GM21528 (cell line): Measurements from ENCODE around the gene LEFTY2.
"Not testable (repeated sequence)": the region's sequence is repeated elsewhere in the genome, so short reads cannot be mapped to it uniquely, and the experiment has no call there.

Experiments
- ATAC-seq: cut with Tn5 transposase; IDR thresholded peaks from one replicate; pipeline ENCODE4 v1.9.1; 2021; ENCODE audit warnings: mild to moderate bottlenecking, moderate library complexity; ENCODE audit not compliant: unreplicated experiment, low FRiP score

LEFTY2 gene

DNA sequence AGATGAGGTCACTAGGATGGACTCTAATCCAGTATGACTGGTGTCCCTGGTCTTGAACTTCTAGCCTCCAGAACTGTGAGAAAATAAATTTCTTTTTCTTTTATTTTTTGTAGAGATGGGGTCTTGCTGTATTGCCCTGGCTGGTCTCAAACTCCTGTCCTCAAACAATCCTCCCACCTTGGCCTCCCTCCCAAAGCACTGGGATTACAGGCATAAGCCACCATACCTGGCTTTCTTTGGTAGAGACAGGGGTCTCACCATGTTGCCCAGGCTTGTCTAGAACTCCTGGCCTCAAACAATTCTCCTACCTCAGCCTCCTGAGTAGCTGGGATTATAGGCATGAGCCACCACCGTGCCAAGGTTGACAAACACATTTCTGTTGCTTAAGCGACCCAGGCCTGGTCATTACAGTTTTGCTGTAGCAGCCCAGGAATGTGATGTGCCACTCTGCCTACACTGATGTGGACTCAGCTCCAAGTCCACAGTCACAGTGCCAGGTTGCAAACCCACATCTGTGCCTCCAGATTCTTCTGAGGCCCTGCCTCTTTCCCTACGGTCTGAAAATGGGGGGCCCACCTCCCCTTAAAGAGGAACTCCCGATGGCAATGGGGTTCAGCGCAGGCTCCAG lies 32.9 kb downstream of the LEFTY2 start:
- no peak for ATAC-seq

DNA sequence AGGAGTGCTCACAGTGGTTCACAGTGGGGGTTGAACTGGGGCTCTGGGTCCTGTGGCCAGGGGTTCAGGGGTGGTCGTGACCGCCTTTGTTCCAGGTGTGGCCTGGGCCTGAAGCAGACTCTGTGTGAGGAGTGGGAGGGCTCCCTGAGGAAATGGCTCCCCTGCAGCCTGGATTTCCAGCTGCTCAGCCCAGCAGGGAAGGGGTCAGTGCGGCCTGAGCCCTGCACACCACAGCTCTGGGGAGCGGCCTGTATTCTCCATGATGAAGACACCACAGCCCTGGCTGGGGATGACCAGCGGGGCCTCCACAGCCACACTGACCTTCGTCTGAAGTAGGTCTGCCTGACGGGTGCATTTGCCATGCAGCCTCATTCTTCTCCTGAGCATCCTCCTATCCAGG lies 33.7 kb downstream of the LEFTY2 start:
- ATAC-seq = no peak

DNA sequence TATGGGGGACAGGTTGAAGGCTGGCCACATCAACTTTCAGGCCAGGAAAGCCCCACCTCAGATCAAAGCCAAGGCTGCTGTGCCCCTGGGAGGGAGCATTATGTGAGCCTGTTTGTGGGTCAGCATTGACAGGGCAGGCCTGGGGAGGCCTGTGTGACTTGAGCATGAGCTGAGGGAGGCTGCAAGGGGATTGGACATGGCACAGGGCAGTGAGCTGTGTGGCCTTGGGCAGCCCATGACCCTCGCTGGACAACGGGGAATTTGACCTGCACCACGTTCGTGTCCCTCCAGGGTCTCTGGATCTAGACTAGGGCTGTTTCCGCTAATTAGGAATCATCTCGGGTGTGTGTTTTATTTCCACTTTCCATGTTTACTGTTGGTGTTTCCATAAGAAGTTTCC lies 34.6 kb downstream of the LEFTY2 start:
- no peak for ATAC-seq

DNA sequence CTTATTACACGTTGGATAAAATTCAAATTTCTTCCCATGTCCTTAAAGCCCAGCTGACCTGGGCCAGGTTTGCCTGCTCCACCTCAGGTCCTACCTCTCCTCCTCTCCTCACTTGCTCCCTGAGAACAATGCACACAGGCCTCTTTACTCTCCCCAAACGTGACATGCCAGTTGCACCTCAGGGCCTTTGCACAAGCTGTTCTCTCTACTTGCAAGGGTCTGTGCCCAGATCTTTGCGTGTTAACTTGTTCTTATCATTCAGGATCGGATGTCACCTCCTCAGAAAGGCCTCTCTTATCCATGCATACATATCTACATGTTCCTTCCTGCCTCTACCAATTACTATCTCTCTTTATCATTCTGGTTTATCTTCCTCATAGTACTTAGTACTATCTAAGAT lies 37.4 kb downstream of the LEFTY2 start:
- ATAC-seq = no peak

DNA sequence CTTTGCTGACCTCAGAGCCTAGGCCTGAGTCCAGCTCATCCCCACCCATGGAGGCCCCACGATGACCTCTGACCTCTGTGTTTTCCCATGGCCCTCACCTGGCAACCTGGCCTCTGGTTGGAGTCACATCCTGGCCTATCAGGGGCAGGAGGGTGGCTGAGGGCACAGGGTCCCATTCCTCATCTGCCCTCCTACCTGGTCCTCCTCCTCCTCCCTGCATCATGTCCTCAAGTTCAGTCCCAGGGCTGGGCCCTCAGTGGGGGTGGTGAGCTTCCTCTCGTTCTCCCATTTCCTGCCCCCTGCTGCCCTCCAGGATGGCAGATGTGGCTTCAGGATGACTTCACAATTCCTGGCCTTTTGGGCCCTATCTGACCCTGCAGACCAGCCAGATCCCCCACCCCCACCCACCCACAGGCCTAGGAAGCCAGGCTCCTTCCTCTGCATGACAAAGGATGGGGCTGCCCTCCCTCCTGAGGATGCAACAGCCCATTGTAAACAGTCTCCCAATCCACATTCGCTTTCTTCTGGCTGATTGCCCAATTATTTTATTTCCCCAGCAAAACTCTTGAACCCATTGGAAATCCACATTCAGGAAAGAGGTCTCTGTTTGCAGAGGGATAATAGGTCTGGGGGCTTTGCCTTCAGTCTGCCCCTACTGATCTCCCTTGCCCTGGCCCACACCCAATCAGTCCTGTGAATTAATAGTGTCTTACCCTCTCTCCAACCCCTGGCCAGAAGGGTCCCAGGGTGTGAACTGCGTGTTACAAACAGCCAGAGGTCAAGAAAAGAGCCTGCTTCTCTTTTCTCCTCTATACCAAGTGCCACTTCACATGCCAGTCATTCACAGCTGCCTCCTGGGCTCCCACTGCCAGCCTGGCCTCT lies 41.7 kb downstream of the LEFTY2 start:
- ATAC-seq = no peak

DNA sequence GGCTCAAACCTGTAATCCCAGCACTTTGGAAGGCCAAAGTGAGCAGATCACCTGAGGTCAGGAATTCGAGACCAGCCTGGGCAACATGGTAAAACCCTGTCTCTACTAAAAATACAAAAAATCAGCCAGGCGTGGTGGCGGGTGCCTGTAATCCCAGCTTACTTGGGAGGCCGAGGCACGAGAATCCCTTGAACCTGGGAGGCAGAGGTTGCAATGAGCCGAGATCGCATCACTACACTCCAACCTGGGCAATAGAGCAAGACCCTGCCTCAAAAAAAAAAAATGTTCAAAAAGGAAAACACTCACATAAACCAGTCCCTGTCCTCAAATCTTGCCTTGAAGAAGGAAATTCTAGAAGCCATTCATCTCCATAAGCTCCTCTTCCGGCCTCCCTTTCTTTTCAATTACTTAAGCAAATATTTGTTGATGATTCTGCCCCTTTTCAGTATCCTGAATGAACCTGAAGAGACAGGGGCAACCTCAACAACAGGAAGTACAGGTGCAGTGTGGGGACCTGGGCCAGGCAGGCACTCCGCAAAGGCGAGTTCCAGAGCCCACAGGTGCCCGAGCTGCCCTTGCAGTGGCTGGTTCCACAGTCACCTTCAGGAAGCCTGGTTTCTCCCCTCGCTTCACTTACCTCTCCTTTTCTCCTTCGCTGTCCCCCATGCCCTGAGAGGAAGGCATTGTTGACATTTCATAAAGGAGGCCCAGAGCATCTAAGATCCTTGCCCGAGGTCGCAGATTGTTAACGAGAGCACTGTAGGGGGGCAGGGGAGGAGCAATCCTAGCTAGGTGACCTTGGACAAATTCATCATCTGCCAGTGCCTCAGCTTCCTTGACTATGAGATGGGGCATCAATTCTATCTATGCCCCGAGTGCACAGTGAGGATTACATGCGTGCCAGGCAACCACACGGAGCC lies 43.2 kb downstream of the LEFTY2 start:
- no peak for ATAC-seq

DNA sequence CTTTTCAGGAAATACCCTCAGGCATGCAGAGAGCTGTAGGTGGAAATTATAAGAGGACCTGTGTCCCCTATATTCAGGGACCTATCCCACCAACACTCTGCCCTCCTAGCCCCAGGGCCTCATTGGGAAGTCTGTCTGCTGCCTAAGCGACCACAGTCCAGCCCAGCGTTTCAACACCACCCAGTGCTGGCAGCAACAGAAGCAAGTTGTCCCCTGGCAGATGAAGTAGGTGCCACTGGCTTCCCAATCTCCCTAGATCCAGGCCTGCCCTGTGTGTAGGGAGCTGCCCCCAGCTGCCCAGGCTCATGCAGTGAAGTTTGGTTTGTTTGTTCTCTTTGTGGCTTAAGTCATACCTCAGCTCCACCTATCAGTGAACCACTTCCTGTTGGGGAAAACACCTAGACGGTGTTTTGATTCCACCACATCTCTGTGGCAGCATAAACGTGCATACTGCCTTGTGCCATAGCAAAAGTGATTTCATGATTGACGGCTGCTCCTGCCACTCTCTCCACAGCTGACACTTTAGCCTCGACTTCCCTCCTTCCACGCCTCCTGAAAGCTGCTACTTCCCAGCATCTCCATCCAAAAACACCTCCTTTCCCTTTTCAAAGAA lies 44.0 kb downstream of the LEFTY2 start:
- peak; percentile 100 for ATAC-seq

DNA sequence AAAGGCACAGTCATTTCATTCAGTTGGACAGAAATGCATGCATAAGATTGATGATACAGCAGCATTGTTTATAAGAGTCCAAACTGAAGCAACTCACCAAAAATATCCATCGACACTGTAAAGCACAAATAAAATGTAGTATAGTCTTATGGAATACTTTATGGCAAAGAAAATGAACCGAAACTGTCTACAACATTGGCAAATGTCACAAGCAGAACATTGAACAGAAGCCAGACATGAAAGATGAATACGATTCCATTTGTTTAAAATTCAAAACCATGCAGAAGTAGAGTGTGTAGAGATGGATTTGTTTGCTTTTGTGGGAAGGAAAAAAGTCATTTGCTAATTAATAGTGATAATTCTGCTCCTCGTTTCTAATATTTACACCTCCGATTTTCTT lies 44.5 kb downstream of the LEFTY2 start:
- ATAC-seq = no peak

DNA sequence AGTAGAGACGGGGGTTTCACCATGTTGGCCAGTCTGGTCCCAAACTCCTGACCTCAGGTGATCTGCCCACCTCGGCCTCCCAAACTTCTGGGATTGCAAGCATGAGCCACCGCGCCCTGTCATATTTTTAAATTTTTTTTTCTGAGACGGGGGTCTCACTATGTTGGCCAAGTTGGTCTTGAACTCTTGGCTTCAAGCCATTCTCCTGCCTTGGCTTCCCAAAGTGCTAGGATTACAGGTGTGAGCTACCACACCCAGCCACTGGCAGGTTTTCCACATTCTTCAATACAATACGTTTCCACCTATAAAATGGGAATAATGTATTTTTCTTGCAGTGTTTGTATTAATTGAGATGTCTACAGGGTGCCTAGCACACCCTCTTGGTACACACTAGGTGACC lies 48.7 kb downstream of the LEFTY2 start:
- ATAC-seq = no peak

DNA sequence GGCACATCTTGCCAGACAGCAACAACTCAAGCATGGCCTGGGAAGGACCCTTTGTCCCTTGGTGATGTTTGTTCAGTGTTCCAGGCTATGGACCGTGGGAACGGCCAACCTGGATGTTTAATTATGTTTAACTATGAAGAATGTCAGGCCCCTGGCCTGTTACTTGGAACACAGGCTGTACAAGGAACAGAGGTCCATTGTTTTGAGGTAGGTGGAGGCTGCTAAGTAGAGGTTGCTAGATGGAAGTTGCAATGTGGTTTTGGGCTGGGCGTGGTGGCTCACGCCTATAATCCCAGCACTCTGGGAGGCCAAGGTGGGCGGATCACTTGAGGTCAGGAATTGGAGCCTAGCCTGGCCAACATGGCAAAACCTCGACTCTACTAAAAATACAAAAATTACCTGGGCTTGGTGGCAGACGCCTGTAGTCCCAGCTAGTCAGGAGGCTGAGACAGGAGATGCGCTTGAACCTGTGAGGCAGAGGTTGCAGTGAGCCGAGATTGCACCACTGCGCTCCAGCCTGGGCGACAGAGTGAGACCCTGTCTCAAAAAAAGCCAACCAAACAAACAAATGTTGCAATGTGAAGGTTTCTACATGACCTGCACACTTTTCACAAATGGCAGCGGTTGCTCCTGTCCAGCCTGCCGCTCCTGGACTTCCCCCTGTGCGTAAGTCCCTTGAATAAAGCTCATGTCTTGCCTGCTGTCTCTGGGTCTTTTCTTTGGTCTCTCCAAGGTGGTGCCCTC lies 49.6 kb downstream of the LEFTY2 start:
- no peak for ATAC-seq

DNA sequence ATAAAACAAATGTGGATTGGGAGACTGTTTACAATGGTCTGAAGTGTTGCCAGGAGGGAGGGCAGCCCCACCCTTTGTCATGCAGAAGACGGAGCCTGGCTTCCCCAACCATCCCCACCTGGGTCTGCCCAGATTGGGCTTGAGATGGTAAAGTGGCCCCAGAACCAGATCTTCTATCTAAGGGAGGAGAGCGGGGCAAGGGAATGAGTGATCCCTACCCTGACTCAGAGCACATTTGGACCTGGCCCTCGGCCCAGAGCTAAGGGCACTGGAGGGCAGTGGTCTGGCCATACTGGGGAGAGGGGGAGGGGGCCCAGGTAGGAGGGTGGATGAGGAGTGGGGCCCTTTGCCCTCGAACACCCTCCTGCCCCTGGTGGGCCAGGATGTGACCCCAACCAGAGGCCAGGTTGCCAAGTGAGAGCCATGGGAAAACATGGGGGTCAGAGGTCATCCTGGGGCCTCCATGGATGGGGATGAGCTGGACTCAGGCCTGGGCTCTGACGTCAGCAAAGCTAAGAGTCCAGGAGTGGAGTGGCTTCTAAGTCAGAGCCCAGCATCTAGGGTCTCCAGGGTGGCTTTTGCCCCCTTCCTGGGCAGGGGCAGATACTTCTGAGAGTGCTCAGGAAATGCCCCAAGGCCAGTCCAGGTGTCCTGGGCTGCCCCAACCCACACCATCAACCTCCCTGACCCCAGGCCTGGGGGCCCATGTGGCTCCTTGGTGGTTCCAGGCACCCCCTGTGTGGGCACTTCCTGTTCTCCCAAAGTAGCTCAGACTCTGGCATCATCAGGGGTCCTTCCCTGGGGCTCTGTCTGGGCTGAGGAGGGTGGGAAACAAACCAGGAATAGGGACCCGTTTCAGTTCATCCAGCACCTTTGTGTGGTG lies 50.4 kb downstream of the LEFTY2 start:
- ATAC-seq = no peak

DNA sequence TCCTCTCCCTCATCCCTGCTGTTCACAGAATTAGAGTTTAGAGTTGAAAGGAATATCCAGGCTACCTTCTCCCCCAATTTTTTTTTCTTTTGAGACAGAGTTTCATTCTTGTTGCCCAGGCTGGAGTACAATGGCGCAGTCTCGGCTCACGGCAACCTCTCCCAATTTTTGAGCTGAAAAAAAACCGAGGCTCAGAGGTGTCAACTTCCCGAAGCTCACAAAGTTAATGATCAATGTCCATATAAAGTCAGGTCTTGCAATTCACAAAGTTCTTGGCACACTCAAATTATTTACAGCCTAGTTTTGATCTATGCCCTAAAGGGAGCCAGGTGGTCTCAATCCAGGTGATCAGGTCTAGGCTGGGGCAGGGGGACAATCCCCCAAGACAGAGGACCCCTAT lies 51.3 kb downstream of the LEFTY2 start:
- no peak for ATAC-seq

DNA sequence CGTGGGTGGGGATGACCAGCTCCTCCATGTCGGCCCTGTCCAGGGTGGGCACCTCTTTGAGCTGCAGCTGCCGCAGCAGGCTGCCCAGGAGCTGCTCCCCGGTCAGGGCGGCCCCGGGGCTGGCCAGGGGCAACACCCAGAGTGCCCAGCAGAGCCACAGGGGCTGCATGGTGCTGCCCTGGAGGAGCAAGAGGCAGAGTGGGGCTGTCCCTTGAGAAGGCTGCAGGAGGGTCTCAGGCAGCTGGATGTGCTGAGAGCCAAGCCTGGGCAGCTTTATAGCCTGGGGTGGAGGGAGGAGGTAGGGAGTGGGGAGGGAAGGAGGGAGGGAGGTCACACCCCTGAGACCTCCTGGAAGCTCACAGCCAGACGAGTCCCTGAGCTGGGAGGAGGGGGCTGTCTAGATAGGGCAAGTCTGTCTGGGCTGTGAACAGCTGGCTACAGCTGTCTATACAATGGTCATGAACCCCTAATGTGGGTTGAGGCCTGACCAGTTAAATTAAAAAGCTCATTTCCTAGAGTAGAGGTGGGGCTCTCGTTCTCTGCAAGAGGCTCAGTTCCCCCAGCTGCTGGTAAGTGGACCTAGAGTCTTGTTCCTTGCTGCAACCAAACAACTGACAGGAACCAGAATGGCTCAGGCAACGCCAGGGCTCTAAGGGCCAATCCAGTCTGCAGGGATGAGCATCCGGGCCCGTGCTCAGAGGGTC lies 52.0 kb downstream of the LEFTY2 start, which contains the start of gene LEFTY1:
Gene LEFTY1 (minus strand): TSS at position 249 of the 704 bp plus-strand sequence. CDS start 80 bp downstream, at position 169.
- no peak for ATAC-seq

DNA sequence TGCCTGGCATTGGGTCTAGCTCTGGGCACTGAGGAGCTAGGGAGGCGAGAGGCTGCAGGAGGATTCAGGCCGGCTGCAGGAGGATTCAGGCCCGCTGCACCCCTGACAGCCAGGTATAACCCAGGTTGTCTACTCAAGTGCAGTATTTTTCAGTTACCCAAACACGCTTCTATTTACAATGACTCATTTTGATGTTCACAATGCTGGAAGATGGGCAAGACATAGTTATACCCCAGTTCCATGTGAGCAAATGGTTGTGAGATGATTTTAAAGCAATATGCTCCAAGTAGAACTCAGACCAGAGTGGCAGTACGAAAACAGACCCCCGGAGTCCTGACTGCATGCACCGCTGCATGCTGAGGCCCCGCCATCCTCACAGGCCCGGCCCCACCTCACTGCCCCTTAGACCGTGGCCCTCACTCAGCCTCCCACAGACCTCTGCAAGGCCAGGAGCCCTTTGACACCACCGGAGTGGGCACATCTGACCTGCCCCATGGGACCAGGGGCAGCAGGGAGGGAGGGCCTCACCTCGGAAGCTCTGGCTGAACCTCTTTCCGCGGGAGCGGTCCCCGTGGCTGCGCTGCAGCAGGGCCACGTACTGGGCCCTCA lies 52.6 kb downstream of the LEFTY2 start:
- ATAC-seq = no peak

DNA sequence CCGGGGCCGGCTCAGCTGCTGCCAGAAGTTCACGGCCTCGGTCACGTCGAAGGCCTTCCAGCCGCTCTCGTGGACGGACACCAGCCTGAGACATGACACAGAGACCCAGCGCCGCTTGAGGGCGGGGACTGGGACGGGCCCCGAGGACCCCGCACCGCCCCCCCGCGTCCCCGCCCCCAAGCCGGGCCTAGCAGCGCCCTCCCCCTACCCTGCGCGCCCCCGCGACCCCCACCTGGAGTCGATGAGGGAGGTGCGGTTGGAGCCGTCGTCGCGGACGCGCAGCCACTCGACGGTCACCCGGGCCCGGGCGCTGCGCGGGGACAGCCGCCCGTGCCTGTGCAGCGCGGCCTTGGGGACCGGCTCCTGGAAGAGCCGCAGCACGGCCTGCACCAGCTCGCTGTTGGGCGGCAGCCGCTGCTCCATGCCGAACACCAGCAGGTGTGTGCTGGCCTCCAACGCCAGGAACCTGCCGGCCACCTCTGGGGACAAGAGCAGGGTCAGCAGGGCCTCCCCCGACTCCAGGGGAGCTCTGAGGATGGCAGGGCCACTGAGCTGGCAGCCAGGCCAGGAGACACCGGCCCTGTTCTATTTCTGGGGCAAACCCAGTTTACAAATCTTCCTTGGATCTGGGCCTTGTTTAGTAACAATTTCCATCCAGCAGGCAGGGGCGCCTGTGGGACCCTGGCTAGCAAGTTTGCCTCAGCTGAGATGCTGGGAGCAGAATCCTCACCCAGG lies 53.3 kb downstream of the LEFTY2 start:
- not testable (repeated sequence) for ATAC-seq

DNA sequence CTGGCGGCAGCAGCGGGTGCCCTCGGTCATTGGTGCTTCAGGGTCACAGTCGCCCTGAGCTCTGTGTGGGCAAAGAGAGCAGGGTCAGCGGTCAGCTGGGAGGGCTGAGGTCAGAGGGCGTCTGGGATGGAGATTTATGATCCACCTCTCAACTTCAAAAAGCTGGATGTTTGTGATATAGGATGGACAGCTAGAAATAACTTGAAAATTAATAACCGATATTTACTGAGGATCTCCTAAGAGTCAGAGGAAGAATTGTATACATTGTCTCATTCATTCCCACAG lies 54.0 kb downstream of the LEFTY2 start:
- ATAC-seq = no peak
